ENCODE results near the gene HABP4.

DNA sequence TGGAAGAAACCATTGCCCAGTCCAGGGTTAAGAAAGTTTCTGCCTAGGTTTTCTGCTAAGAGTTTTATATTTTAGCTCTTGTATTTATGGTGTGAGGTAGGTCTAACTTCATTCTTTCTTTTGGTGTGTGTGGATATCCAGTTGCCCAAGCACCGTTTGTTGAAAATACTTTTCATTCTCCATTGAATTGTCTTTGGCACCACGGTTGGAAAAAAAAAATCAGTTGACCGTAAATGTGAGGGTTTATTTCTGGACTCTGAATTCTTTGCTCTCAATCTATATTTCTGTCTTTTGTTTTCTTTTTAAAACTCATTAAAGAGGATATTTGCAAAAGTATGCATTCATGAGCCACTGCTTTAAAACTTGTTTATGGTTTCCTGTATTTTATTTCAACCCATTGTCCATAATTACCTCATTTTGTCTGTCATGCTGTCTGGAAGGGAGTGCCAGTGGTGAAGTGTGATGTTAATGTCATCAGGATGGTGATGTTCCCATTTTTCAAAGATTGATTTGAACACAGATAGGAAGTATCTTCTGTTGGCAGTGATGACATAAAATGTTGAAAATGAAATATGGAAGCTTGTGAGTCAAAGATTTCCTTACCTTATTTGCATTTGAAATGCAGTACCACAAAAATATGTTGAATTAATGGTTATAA lies 33.9 kb downstream of the HABP4 start:
- no peak for TF ChIP-seq LEF1 (IDR thresholded peaks at IDR 0.05; ENCODE audit: borderline replicate concordance)
- no peak for TF ChIP-seq PKNOX1 (IDR thresholded peaks at IDR 0.05)
- TF ChIP-seq ELF4 (IDR thresholded peaks at IDR 0.05) = no peak

Data from HEK293T (cell line).